ENCODE data around the gene RGS5. TPM values are rescaled to one million over a fixed set of nuclear protein-coding genes. Genes with fewer than 3 reads are reported as not detected.

Gene RGS5
- total RNA-seq, 4 donors from 2014 or later: 7.0 to 32.9 (median 21.8) TPM

DNA sequence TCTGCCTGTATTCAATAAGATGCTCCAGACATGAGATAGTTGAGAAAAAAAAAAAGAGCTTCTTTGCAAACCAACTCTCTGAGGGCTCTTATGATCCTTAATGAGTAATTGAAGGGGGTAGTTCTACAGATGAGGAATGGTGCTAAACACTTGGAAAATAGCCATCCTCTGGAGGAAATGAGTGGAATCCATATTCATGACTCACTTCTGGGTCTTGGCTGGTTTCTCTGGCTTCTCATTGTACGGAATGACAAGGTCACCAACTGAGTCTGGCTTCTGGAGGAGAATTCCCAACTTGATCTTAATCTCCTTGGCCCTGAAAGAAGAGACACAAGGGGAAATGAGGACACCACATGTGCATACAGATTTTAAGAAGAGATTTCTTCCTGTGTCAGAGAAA, 34.7 kb downstream of the RGS5 start:
- TF ChIP-seq, protein P1, sequence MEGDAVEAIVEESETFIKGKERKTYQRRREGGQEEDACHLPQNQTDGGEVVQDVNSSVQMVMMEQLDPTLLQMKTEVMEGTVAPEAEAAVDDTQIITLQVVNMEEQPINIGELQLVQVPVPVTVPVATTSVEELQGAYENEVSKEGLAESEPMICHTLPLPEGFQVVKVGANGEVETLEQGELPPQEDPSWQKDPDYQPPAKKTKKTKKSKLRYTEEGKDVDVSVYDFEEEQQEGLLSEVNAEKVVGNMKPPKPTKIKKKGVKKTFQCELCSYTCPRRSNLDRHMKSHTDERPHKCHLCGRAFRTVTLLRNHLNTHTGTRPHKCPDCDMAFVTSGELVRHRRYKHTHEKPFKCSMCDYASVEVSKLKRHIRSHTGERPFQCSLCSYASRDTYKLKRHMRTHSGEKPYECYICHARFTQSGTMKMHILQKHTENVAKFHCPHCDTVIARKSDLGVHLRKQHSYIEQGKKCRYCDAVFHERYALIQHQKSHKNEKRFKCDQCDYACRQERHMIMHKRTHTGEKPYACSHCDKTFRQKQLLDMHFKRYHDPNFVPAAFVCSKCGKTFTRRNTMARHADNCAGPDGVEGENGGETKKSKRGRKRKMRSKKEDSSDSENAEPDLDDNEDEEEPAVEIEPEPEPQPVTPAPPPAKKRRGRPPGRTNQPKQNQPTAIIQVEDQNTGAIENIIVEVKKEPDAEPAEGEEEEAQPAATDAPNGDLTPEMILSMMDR (IDR thresholded peaks at IDR 0.05): no peak
- TF ChIP-seq POLR2AphosphoS5 (IDR thresholded peaks at IDR 0.05): no peak
- no peak for TF ChIP-seq POLR2A (IDR thresholded peaks at IDR 0.05)
- TF ChIP-seq EP300 (IDR thresholded peaks at IDR 0.05): no peak
- H3K9me3 ChIP-seq: no peaks in the 10 kb centered on the region
- WGBS: 14% methylated on average over 1 of the region's 1 CpG
- DNase-seq (ENCODE audit: low spot score in 2 of 2): no peak
- no peaks in the 10 kb centered on the region for H3K36me3 ChIP-seq
- no peaks in the 10 kb centered on the region for H3K27me3 ChIP-seq
- H3K4me1 ChIP-seq: peaks cover 12% of the 10 kb centered on the region
- H3K4me3 ChIP-seq: no peak overlapping the region
- no peak overlapping the region for H3K27ac ChIP-seq

DNA sequence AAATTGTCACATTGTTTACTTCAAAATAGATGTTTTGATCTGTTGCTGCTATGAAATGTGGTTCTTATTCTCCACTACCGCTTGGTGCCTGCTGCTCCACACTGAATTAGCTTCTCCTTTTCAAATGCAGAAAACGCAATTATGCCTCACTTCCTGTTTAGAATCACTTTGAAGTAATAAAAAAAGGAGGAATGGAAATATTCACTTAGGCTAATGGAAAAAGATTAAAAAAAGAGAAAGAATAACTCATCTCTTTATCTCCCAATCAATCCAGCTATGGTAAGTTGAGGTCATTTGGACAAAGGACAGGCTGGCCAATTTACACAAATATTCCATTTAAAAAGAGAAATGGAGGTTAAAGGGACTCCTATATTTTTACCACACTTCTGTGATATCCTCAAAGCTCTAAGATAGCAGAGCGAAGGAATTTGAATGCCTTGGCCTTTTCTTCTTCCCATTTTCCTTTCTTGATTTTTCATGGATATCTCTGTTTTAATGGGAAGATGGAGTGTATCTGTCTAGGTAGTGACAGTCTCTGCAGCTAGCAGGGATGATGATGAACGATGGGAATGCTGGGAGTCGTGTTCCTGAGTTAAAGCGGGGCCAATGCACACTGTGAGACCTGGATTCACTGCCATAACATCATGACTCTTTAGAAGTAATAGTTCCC, 35.7 kb downstream of the RGS5 start:
- WGBS: 73% methylated on average over 6 of the region's 6 CpGs
- H3K9me3 ChIP-seq: no peaks in the 10 kb centered on the region
- peaks cover 12% of the 10 kb centered on the region for H3K4me1 ChIP-seq
- no peak overlapping the region for H3K27ac ChIP-seq
- no peak overlapping the region for H3K4me3 ChIP-seq
- DNase-seq (ENCODE audit: low spot score in 2 of 2): no peak
- H3K27me3 ChIP-seq: no peaks in the 10 kb centered on the region
- TF ChIP-seq POLR2AphosphoS5 (IDR thresholded peaks at IDR 0.05): no peak
- TF ChIP-seq POLR2A (IDR thresholded peaks at IDR 0.05): no peak
- TF ChIP-seq, protein P1 (IDR thresholded peaks at IDR 0.05): no peak
- TF ChIP-seq EP300 (IDR thresholded peaks at IDR 0.05): no peak
- H3K36me3 ChIP-seq: no peaks in the 10 kb centered on the region

DNA sequence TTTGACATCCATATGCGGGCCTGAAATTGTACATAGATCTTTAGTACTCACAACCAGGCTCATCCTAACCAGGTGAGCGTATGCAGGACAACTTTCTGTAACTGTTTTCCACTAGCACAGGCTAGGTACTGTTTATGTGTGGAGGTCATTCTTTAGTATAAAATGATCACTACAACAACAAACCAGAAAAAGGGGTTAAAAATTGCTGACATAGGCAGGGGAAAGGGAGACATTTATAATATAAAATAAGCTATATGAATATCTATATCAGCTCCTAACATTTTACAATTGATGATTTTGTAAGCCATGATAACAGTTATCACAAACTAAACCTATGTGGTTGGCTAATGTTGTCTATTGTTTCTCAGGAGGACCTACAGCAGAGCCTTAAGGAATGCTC, 37.6 kb downstream of the RGS5 start:
- Histone ChIP-seq H3K9me3 (no peaks in the 10 kb centered on the region), H3K36me3 (no peaks in the 10 kb centered on the region), H3K4me3 (no peak overlapping the region), H3K4me1 (peaks cover 12% of the 10 kb centered on the region), H3K27ac (no peak overlapping the region), H3K27me3 (no peaks in the 10 kb centered on the region)
- TF ChIP-seq, protein P1 (IDR thresholded peaks at IDR 0.05): no peak
- no peak for TF ChIP-seq POLR2A (IDR thresholded peaks at IDR 0.05)
- no peak for TF ChIP-seq EP300 (IDR thresholded peaks at IDR 0.05)
- no peak for TF ChIP-seq POLR2AphosphoS5 (IDR thresholded peaks at IDR 0.05)
- DNase-seq (ENCODE audit: low spot score in 2 of 2): no peak
- WGBS: 96% methylated on average over 2 of the region's 2 CpGs

DNA sequence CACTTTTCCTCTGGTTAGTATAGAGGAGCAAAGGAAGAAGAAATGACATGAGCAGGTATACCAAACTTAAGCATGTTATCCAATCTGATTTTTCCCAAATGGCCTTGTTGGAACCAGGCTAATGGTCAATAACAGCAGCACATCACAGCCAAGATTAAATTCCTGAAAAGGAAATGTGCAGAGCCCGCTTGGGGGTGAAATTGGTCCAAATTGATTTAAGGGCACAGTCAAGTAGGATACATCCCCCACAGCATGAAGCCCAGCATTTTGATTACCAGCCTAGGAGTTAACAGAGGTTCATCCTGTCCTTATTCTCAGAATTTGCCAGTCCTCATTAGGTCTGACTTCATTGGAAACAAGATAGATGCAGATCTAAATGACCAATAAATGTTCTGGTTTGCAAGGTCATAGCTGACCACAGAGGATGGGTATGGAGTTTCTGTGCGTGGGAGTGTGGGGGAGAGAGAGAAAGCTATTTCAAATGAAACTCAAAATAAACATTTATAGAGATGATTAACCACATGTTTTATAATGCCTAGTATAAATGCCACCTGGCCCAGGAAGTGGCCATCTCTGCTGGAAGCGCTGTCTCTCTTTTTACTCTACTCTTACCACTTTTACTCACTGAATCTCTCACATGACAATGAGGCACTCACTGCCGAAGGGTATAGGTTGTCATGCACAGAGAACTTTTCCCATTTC, 38.7 kb downstream of the RGS5 start:
- 88% methylated on average over 4 of the region's 4 CpGs for WGBS
- Histone ChIP-seq H3K27me3 (no peaks in the 10 kb centered on the region), H3K9me3 (no peaks in the 10 kb centered on the region), H3K4me3 (no peak overlapping the region), H3K4me1 (peaks cover 12% of the 10 kb centered on the region), H3K36me3 (no peaks in the 10 kb centered on the region), H3K27ac (no peak overlapping the region)
- no peak for DNase-seq (ENCODE audit: low spot score in 2 of 2)
- TF ChIP-seq POLR2A (IDR thresholded peaks at IDR 0.05) (no peak), POLR2AphosphoS5 (IDR thresholded peaks at IDR 0.05) (no peak), EP300 (IDR thresholded peaks at IDR 0.05) (no peak)
- TF ChIP-seq, protein P1 (IDR thresholded peaks at IDR 0.05): no peak

DNA sequence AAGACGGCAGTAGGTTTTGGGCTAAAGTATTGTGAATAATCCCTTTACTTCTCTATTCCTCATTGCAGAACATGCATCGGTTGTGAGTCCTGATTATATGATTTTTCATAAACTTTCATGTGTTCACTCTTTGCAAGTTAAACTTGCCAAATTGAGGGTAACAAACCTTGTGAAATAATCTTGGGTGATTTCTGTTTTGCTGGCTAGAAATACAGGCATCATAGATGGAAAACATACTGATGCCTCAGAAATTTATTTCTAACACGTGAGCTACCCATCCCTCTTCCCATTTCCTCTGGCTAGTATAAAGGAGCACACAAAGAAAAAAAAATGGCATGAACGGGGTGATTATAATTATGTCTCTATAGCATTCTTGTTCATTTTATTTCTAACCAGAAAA, 39.6 kb downstream of the RGS5 start:
- no peaks in the 10 kb centered on the region for H3K36me3 ChIP-seq
- H3K27me3 ChIP-seq: no peaks in the 10 kb centered on the region
- H3K4me1 ChIP-seq: peaks cover 9% of the 10 kb centered on the region
- TF ChIP-seq POLR2AphosphoS5 (IDR thresholded peaks at IDR 0.05) (no peak), EP300 (IDR thresholded peaks at IDR 0.05) (no peak), POLR2A (IDR thresholded peaks at IDR 0.05) (no peak)
- TF ChIP-seq, protein P1 (IDR thresholded peaks at IDR 0.05): no peak
- H3K4me3 ChIP-seq: no peak overlapping the region
- WGBS: 66% methylated on average over 4 of the region's 4 CpGs
- H3K9me3 ChIP-seq: no peaks in the 10 kb centered on the region
- no peak for DNase-seq (ENCODE audit: low spot score in 2 of 2)
- no peak overlapping the region for H3K27ac ChIP-seq

Measured in suprapubic skin (tissue), 4 donors.